Stimulated activated CD8-positive, alpha-beta memory T cell treated with anti-CD3 and anti-CD28 coated beads, Interleukin-7, amount 100 ng/mL, for 1 hour (primary cell): ENCODE results near the gene F2.
"Not testable (repeated sequence)": the region's sequence is repeated elsewhere in the genome, so short reads cannot be mapped to it uniquely, and the experiment has no call there.

Experiments
- DNase-seq, 2 donors: peaks; one replicate each; pipeline ENCODE4 v3.0.0-alpha.2; 2020; ENCODE audit warnings: low read depth in 2 of 2

The F2 gene

GRCh38 chr11:46719048-46719542 is at the start of gene F2:
TSS of gene F2 (plus strand) at chr11:46719213. CDS start at chr11:46719236, 23 bp downstream.
- no peak for DNase-seq

- DNase-seq, result no peak
Measured at GRCh38 chr11:46669711-46670139, 49.3 kb upstream of the F2 start.

GRCh38 chr11:46670521-46670920 is 48.5 kb upstream of the F2 start:
- DNase-seq, result not testable (repeated sequence)

GRCh38 chr11:46671958-46672315 is 47.1 kb upstream of the F2 start:
- DNase-seq, result no peak

- no peak for DNase-seq
Measured at GRCh38 chr11:46672381-46672839, 46.6 kb upstream of the F2 start.

GRCh38 chr11:46673713-46674462 is 45.1 kb upstream of the F2 start:
- no peak for DNase-seq

GRCh38 chr11:46674463-46675287 is 44.3 kb upstream of the F2 start:
- no peak for DNase-seq

- no peak for DNase-seq
Measured at GRCh38 chr11:46675288-46675851, 43.6 kb upstream of the F2 start.

GRCh38 chr11:46675949-46676348 is 43.1 kb upstream of the F2 start:
- no peak for DNase-seq

- no peak for DNase-seq
Measured at GRCh38 chr11:46676436-46677158, 42.4 kb upstream of the F2 start.

GRCh38 chr11:46677169-46677568 is 41.8 kb upstream of the F2 start:
- no peak for DNase-seq

- DNase-seq, result no peak
Measured at GRCh38 chr11:46677991-46678740, 40.8 kb upstream of the F2 start.

- no peak for DNase-seq
Measured at GRCh38 chr11:46678741-46679130, 40.3 kb upstream of the F2 start.

- DNase-seq, result no peak
Measured at GRCh38 chr11:46679241-46680163, 39.5 kb upstream of the F2 start.

- no peak for DNase-seq
Measured at GRCh38 chr11:46680164-46680760, 38.8 kb upstream of the F2 start.

- DNase-seq, result no peak
Measured at GRCh38 chr11:46680815-46681214, 38.2 kb upstream of the F2 start.

GRCh38 chr11:46681814-46682213 is 37.2 kb upstream of the F2 start:
- no peak for DNase-seq

GRCh38 chr11:46682773-46683752 is 36.0 kb upstream of the F2 start:
- DNase-seq, result no peak
